RWPE1 (cell line): ENCODE results near the gene SBF1.

Source experiments
- CTCF ChIA-PET: fragments of 350-600 bp; sonication (Branson Sonifier 250); formaldehyde crosslinking; extraction: SDS; loops from one replicate; lab custom pipeline; 2021; lab: Yijun Ruan, JAX
- POLR2A ChIA-PET: fragments of 400-600 bp; formaldehyde crosslinking; extraction: SDS; loops from one replicate; lab custom pipeline; 2020; ENCODE audit warnings: antibody characterized with exemption; ENCODE audit not compliant: low non-redundant PET; lab: Yijun Ruan, JAX
- DNase-seq: peaks from one replicate; pipeline ENCODE4 v3.0.0; 2012; ENCODE audit warnings: low spot score
- H3K27ac ChIP-seq: fragments of 450-650 bp; 2 replicates; pipeline ENCODE4 v1.5.1; 2017
- CTCF ChIP-seq: fragments of 450-650 bp; conservative IDR thresholded peaks from 2 replicates; pipeline ENCODE4 v1.5.1; 2017; ENCODE audit warnings: low read depth, mild to moderate bottlenecking

Gene SBF1

GRCh38 chr22:50483977-50484853 is 9.4 kb upstream of the SBF1 start:
- CTCF ChIA-PET, result interaction anchor here (0.5 to 1.0 kb wide), 2 partner anchors 14 to 85 kb away, joined by 3 to 4 read pairs; no protein-coding TSS in a partner anchor
- POLR2A ChIA-PET, result no interaction called here
- peak overlapping the region; percentile 13; the same call in 1 of the 2 replicates for H3K27ac ChIP-seq
- TF ChIP-seq CTCF, result no peak
- no peak for DNase-seq

- no peak for TF ChIP-seq CTCF
- peak overlapping the region; percentile 13; the same call in 1 of the 2 replicates for H3K27ac ChIP-seq
- no peak for DNase-seq
- POLR2A ChIA-PET, result no interaction called here
- CTCF ChIA-PET, result interaction anchor here (1.0 kb wide), 1 partner anchor 13 kb away, joined by 3 read pairs; no protein-coding TSS in a partner anchor
These were observed 8.7 kb upstream of the SBF1 start for GRCh38 chr22:50483556-50483955.

- POLR2A ChIA-PET, result no interaction called here
- no peak for TF ChIP-seq CTCF
- H3K27ac ChIP-seq, result peak overlapping the region; percentile 34; the same call in 1 of the 2 replicates
- CTCF ChIA-PET, result interaction anchor here (0.6 kb wide), 1 partner anchor 79 kb away, joined by 3 read pairs; no protein-coding TSS in a partner anchor
- DNase-seq, result no peak
These were observed 8.3 kb upstream of the SBF1 start for GRCh38 chr22:50483106-50483505.

- CTCF ChIA-PET, result interaction anchor here (0.6 kb wide), 1 partner anchor 78 kb away, joined by 3 read pairs; no protein-coding TSS in a partner anchor
- no peak for TF ChIP-seq CTCF
- POLR2A ChIA-PET, result interaction anchor here (1.0 kb wide), 1 partner anchor 10 kb away, joined by 4 read pairs; no protein-coding TSS in a partner anchor
- peak overlapping the region; percentile 34; the same call in 1 of the 2 replicates for H3K27ac ChIP-seq
- no peak for DNase-seq
These were observed 7.6 kb upstream of the SBF1 start for GRCh38 chr22:50482107-50483074.

- peak within 1 kb of the TSS; percentile 34; the same call in 1 of the 2 replicates for H3K27ac ChIP-seq
- ChIA-PET CTCF (no interaction called here), POLR2A (interaction anchor here (1.0 kb wide), 1 partner anchor 10 kb away, joined by 4 read pairs; no protein-coding TSS in a partner anchor)
- DNase-seq, result no peak
- TF ChIP-seq CTCF, result no peak
These were observed 6.7 kb upstream of the SBF1 start, which contains the start of gene ADM2 for GRCh38 chr22:50481440-50482106. ADM2 (plus strand) TSS chr22:50481543; CDS start chr22:50481848, 305 bp downstream.
